Measurements from ENCODE around the gene SCN3B.
"Not testable (repeated sequence)": the region's sequence is repeated elsewhere in the genome, so short reads cannot be mapped to it uniquely, and the experiment has no call there.

The SCN3B gene

DNA sequence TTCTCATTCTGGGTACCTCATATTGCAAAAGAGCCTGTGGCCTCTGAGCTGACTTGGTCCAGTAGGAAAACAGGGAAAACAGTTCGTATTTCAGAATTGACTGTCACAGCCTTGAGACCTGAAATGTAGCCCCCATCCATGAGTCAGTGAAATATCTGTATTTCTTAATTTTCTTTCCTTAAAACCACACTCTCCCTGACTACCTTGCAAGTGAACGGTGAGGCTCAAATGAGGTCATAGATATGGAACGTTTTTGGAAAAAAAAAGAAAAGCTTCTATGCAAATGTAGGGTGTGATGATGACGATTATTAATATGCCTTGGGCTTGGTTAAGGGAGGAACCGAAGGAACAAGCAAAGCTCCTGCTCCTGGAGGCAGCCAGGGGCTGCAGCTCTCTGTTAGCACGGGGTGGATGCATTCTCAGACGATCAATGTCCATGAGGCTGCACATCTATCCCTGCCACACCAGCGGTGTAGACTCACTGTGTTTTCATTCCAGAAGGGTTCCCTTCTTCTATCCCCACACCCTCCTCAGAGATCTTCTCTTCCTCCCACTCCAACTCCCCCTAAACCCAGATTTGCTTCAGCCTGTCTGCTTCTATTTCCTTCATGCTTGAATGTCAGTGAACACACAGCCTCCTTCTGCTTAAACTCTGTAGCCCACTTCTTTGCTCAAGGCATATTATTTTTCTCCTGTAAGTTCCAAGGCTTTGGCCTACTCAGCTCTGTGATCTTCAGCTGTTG is 29.2 kb upstream of the SCN3B start:
- no peak overlapping the region for H3K4me3 ChIP-seq (ENCODE audit: low read depth, low read length)
- no peaks in the 10 kb centered on the region for H3K4me1 ChIP-seq (ENCODE audit: control insufficient read depth, insufficient read depth, low read length, unreplicated experiment)

DNA sequence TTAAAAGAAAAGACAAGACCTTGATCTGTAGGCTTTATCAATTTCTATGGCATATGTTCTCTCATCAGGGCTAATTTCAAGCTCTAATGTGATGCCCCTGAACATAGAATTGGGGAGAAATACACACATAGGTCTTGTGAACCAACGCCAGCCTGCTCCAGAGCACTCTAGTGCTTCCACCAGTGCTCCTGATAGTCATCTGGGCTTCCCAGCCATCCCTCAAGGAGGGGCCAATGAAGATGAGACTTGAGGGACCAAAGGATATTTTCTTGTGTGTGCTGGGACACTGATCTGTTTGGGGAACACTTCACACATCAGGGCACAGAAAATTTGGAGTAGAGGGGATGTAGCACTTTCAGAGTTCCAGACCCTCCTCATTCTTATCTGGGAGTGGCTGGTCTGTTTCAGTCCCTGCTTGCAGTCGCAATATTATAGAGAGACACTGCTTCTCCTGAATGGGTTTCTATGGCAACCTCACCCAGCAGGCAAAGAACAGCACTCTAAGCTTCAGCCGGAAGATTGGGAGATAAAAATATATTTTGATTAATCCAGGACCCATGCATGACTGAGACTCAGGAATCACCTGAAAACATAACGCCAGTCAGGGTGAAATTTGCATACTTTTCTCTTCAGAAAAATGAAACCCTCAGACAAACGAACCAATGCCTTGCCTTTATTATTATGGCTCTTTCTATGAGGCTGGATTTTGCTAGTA is 28.4 kb upstream of the SCN3B start:
- H3K4me3 ChIP-seq (ENCODE audit: low read depth, low read length) = no peak overlapping the region
- H3K79me2 ChIP-seq (ENCODE audit: control insufficient read depth, insufficient read depth, low read length, unreplicated experiment) = no peaks in the 10 kb centered on the region
- no peak overlapping the region for H2AFZ ChIP-seq (ENCODE audit: low read length, unreplicated experiment)
- no peak overlapping the region for H3K27ac ChIP-seq (ENCODE audit: low read depth, low read length)
- no peaks in the 10 kb centered on the region for H3K36me3 ChIP-seq (ENCODE audit: insufficient read depth, low read length)
- H3K27me3 ChIP-seq (ENCODE audit: insufficient read depth, low read length) = peaks cover 77% of the 10 kb centered on the region
- no peaks in the 10 kb centered on the region for H3K4me1 ChIP-seq (ENCODE audit: control insufficient read depth, insufficient read depth, low read length, unreplicated experiment)

More for the DNA sequence above, 29.2 kb upstream of the SCN3B start:
- Histone ChIP-seq H3K36me3 (ENCODE audit: insufficient read depth, low read length) (no peaks in the 10 kb centered on the region), H3K27ac (ENCODE audit: low read depth, low read length) (no peak overlapping the region), H2AFZ (ENCODE audit: low read length, unreplicated experiment) (no peak overlapping the region), H3K27me3 (ENCODE audit: insufficient read depth, low read length) (peaks cover 79% of the 10 kb centered on the region), H3K79me2 (ENCODE audit: control insufficient read depth, insufficient read depth, low read length, unreplicated experiment) (no peaks in the 10 kb centered on the region)

DNA sequence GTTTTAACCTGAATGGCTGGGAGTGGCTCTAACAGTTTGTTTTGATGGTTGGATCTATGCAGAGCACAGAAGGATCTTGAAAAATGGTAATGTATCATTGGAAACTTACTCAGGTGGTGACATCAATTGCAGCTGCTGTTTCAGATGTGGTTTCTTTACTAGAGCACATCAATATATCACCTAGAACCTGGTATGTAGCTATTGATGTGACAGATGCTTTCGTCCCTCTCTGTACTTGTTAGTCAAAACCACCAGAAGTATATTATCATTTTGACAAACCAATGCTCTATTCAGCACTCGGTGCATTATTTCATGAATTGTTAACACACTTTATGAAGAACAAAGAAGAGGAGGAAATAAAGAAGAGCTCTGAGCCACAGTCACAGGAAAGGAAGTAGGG is 26.6 kb upstream of the SCN3B start:
- H3K27ac ChIP-seq (ENCODE audit: low read depth, low read length) = no peak overlapping the region
- H3K4me1 ChIP-seq (ENCODE audit: control insufficient read depth, insufficient read depth, low read length, unreplicated experiment) = no peaks in the 10 kb centered on the region

DNA sequence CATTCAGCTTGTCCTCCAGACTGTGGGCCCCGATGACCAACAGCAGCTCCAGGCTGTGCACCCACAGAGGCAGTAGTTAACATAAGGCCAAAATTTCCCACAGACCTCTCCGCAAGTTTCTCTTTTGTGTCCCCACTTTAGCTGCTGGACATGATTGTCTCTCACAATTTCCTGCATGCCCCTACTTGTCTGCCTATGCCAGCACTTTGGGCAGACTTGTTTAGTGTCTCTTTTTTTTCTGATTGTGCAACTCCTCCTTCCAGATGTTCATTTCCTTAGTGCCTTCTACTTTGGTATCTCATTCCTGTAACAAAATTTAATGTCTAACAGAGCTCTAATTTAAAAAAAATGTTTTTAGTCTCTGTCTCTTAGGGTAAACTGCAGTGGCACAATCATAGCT is 23.8 kb upstream of the SCN3B start:
- Histone ChIP-seq H3K27ac (ENCODE audit: low read depth, low read length) (no peak overlapping the region), H3K4me3 (ENCODE audit: low read depth, low read length) (no peak overlapping the region), H3K79me2 (ENCODE audit: control insufficient read depth, insufficient read depth, low read length, unreplicated experiment) (no peaks in the 10 kb centered on the region), H3K4me1 (ENCODE audit: control insufficient read depth, insufficient read depth, low read length, unreplicated experiment) (no peaks in the 10 kb centered on the region), H3K27me3 (ENCODE audit: insufficient read depth, low read length) (peaks cover 59% of the 10 kb centered on the region), H2AFZ (ENCODE audit: low read length, unreplicated experiment) (no peak overlapping the region), H3K36me3 (ENCODE audit: insufficient read depth, low read length) (no peaks in the 10 kb centered on the region)

More for the DNA sequence above, 26.6 kb upstream of the SCN3B start:
- no peaks in the 10 kb centered on the region for H3K36me3 ChIP-seq (ENCODE audit: insufficient read depth, low read length)
- peaks cover 74% of the 10 kb centered on the region for H3K27me3 ChIP-seq (ENCODE audit: insufficient read depth, low read length)
- H3K4me3 ChIP-seq (ENCODE audit: low read depth, low read length) = no peak overlapping the region
- H3K79me2 ChIP-seq (ENCODE audit: control insufficient read depth, insufficient read depth, low read length, unreplicated experiment) = no peaks in the 10 kb centered on the region
- H2AFZ ChIP-seq (ENCODE audit: low read length, unreplicated experiment) = no peak overlapping the region

DNA sequence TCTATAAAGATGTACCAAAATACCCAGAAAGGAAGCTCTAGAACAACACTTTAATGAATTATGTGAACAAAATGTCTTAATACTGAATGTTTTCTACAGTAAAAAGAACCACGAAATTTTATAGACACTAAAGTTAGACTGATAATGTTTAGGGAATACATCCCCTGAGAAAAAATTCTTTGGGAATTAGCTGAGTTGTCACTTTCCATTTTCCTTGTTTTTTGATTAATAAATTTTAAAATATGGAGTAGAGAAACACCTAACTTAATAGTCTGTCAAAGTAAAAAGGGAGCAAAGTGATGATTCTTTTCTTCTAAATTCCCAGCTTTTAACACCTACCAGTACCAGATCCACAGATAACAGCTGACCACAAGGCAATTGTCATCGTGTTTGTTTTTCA is 23.1 kb upstream of the SCN3B start:
- Histone ChIP-seq H3K27me3 (ENCODE audit: insufficient read depth, low read length) (peaks cover 56% of the 10 kb centered on the region), H3K27ac (ENCODE audit: low read depth, low read length) (no peak overlapping the region), H3K36me3 (ENCODE audit: insufficient read depth, low read length) (no peaks in the 10 kb centered on the region), H3K4me3 (ENCODE audit: low read depth, low read length) (no peak overlapping the region), H2AFZ (ENCODE audit: low read length, unreplicated experiment) (no peak overlapping the region), H3K4me1 (ENCODE audit: control insufficient read depth, insufficient read depth, low read length, unreplicated experiment) (no peaks in the 10 kb centered on the region), H3K79me2 (ENCODE audit: control insufficient read depth, insufficient read depth, low read length, unreplicated experiment) (no peaks in the 10 kb centered on the region)

DNA sequence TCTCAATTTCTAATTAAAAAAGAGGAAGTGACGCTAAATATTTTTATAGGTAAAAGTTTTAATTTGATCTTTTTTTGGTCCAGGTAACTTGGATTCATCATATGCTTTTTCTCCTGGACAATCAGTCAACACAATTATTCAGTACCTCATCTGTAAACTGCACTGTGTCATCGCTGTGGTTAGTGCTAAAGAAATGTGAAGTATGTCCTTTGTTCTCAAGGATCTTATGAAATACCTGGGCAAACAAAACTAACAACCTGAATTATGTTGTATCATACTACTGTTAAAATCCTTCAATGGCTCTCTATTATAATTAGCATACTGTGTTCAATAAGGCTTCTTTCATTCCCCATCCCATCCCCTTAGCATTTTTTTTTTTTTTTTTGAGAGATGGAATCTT is 19.9 kb upstream of the SCN3B start:
- Histone ChIP-seq H2AFZ (ENCODE audit: low read length, unreplicated experiment) (no peak overlapping the region), H3K27ac (ENCODE audit: low read depth, low read length) (no peak overlapping the region), H3K36me3 (ENCODE audit: insufficient read depth, low read length) (no peaks in the 10 kb centered on the region), H3K4me1 (ENCODE audit: control insufficient read depth, insufficient read depth, low read length, unreplicated experiment) (no peaks in the 10 kb centered on the region), H3K27me3 (ENCODE audit: insufficient read depth, low read length) (peaks cover 67% of the 10 kb centered on the region), H3K79me2 (ENCODE audit: control insufficient read depth, insufficient read depth, low read length, unreplicated experiment) (no peaks in the 10 kb centered on the region), H3K4me3 (ENCODE audit: low read depth, low read length) (no peak overlapping the region)

DNA sequence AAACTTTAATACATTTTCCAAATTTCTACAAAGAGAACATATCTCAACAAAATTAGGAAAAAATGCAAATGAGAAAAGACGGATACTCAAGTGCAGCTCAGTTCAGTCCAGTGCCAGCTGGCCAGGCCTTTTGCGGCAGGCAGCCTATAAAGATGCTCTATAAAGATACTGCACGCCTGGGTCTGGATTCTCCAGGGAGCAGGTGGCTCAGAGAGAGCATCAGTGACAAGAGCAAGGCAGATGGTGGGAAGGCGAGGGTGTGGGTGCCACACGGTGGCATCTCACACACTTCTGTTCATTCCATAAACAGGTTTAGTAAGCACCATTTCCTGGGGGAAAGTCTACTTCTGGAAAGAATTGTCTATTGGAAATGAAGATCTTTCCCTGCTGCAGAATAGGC is 18.1 kb upstream of the SCN3B start:
- Histone ChIP-seq H3K4me1 (ENCODE audit: control insufficient read depth, insufficient read depth, low read length, unreplicated experiment) (no peaks in the 10 kb centered on the region), H2AFZ (ENCODE audit: low read length, unreplicated experiment) (no peak overlapping the region), H3K79me2 (ENCODE audit: control insufficient read depth, insufficient read depth, low read length, unreplicated experiment) (no peaks in the 10 kb centered on the region), H3K27ac (ENCODE audit: low read depth, low read length) (no peak overlapping the region), H3K27me3 (ENCODE audit: insufficient read depth, low read length) (peaks cover 70% of the 10 kb centered on the region), H3K36me3 (ENCODE audit: insufficient read depth, low read length) (no peaks in the 10 kb centered on the region), H3K4me3 (ENCODE audit: low read depth, low read length) (no peak overlapping the region)

DNA sequence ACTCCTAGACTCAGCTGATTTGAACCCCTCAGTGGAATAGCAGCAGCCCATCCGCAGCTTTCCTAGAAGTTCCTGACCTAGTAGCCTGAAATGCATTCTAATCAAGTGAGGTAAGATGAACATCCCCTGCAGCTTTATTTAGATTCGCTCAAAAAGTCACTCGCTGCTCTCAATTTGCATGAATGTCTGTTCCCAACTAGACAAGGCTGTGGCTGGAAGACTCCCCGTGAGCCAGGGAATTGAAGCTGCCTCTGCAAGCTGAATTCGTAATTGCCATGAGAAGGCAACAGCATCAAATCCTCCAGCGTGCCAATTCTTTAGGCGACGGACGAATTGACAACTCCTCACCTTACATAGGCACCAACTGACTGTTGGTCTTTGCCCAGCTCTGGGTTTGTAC is 17.1 kb upstream of the SCN3B start:
- H3K36me3 ChIP-seq (ENCODE audit: insufficient read depth, low read length) = no peaks in the 10 kb centered on the region
- H3K27ac ChIP-seq (ENCODE audit: low read depth, low read length) = no peak overlapping the region
- no peaks in the 10 kb centered on the region for H3K4me1 ChIP-seq (ENCODE audit: control insufficient read depth, insufficient read depth, low read length, unreplicated experiment)
- H2AFZ ChIP-seq (ENCODE audit: low read length, unreplicated experiment) = no peak overlapping the region
- no peaks in the 10 kb centered on the region for H3K79me2 ChIP-seq (ENCODE audit: control insufficient read depth, insufficient read depth, low read length, unreplicated experiment)
- H3K27me3 ChIP-seq (ENCODE audit: insufficient read depth, low read length) = peaks cover 68% of the 10 kb centered on the region
- no peak overlapping the region for H3K4me3 ChIP-seq (ENCODE audit: low read depth, low read length)

DNA sequence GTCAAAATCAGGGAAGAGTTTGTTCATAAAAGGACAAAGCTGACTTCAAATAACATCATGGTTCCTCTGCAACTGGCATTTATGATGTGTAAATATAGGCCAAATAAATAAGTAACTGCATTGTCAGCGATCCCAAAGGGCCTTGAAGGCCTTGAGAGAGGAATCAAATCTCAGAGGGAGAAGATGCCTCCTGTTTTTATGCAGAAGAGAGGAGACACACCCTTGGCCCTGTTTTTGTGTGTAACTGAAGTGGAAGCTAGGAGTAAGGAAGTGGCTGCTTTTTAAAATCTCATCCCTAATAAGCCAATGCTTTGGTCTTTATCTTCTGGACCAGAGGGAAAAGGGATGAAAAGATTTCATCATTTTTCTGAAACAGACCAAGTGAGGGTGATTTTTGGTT is 15.7 kb upstream of the SCN3B start:
- H3K4me3 ChIP-seq (ENCODE audit: low read depth, low read length) = no peak overlapping the region

DNA sequence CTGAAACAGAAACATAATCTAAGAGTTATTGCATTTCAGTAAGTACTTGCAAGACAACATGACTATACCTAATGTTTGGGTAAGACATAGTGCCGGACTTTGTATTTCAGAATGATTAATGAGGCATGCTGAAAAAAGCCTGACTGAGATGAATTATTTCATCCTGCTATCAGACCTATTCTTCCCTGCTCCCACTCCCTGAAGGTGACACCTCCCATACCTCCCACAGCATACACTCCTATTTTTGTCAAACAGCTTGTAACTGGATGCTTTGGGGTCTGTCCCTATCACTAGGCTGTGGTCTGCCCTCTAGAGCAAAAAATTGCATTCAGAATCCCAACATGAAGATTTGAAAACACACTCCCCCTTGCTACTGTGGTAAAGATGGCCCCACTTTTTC is 10.9 kb upstream of the SCN3B start:
- peaks cover 39% of the 10 kb centered on the region for H3K27me3 ChIP-seq (ENCODE audit: insufficient read depth, low read length)
- no peak overlapping the region for H2AFZ ChIP-seq (ENCODE audit: low read length, unreplicated experiment)
- no peaks in the 10 kb centered on the region for H3K4me1 ChIP-seq (ENCODE audit: control insufficient read depth, insufficient read depth, low read length, unreplicated experiment)
- no peaks in the 10 kb centered on the region for H3K36me3 ChIP-seq (ENCODE audit: insufficient read depth, low read length)
- no peaks in the 10 kb centered on the region for H3K79me2 ChIP-seq (ENCODE audit: control insufficient read depth, insufficient read depth, low read length, unreplicated experiment)
- no peak overlapping the region for H3K27ac ChIP-seq (ENCODE audit: low read depth, low read length)
- H3K4me3 ChIP-seq (ENCODE audit: low read depth, low read length) = no peak overlapping the region

More for the DNA sequence above, 15.7 kb upstream of the SCN3B start:
- Histone ChIP-seq H3K79me2 (ENCODE audit: control insufficient read depth, insufficient read depth, low read length, unreplicated experiment) (no peaks in the 10 kb centered on the region), H3K4me1 (ENCODE audit: control insufficient read depth, insufficient read depth, low read length, unreplicated experiment) (no peaks in the 10 kb centered on the region), H3K36me3 (ENCODE audit: insufficient read depth, low read length) (no peaks in the 10 kb centered on the region), H2AFZ (ENCODE audit: low read length, unreplicated experiment) (no peak overlapping the region), H3K27me3 (ENCODE audit: insufficient read depth, low read length) (peaks cover 58% of the 10 kb centered on the region), H3K27ac (ENCODE audit: low read depth, low read length) (no peak overlapping the region)

DNA sequence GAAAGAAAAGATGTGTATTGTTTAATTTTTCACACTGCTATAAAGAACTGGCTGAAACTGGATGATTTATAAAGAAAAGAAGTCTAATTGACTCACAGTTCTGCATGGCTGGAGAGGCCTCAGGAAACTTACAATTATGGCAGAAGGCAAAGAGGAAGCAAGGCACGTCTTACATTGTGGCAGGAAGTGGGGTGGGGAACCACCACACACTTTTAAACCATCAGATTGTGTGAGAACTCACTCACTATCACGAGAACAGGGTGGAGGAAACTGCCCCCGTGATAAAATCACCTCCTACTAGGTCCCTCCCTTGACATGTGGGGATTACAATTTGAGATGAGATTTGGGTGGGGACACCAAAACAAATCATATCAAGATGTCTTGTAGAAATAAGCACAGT is 5.5 kb upstream of the SCN3B start:
- H3K36me3 ChIP-seq (ENCODE audit: insufficient read depth, low read length); H3K4me1 ChIP-seq (ENCODE audit: control insufficient read depth, insufficient read depth, low read length, unreplicated experiment); H3K27ac ChIP-seq (ENCODE audit: low read depth, low read length); H2AFZ ChIP-seq (ENCODE audit: low read length, unreplicated experiment); H3K79me2 ChIP-seq (ENCODE audit: control insufficient read depth, insufficient read depth, low read length, unreplicated experiment); H3K4me3 ChIP-seq (ENCODE audit: low read depth, low read length): not testable (repeated sequence)
- H3K27me3 ChIP-seq (ENCODE audit: insufficient read depth, low read length) = peaks cover 52% of the 10 kb centered on the region

Measured in ACC112 (cell line).